ENCODE measurements around the gene DECR2. TPM values are rescaled to one million over a fixed set of nuclear protein-coding genes. Genes with fewer than 3 reads are reported as not detected.

The DECR2 gene
- total and polyA plus RNA-seq, 2 of the 13 experiments (the other 11 are each of a cell fraction or from before 2014, with no cell fraction given) = 36.3 to 44.6 TPM

DNA sequence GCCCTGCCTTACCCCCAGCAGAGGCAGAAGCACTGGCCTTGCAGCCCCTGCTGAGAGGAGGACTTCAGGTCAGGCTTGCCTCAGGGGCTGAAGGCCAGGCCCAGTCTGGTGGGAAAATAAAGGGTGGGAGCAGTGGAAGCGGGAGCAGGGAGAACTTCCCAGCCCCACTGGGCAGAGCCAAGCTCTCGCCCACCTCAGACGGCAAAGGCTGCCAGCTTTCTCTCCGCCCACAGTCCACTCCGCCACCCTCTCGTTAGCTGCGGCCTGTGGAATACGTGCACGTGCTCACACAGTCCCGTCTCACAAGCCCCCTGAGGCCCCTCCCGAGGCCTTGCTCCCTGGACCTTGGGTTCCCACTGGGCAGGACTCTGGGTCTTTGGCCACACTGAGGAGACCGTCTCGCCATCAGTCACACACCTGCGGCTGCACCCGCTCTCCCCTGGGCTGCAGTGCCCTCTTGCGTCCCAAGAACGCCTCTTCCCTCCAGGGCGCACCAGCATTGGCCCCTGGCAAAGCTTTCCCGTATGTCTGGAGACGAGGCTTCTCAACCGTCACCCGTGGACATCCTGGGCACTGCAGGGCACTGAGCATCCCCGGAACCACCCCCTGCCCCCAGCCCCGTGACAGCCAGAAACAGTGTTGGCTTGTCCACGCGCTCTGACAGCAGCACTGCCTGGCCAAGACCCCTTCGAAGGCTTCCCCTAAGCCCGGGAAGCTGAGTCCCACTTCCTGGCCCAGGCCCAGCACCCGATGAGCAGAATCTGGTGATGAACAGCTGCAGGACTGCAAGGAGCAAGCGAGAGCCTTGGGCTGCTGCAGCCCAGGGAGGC is 39.6 kb upstream of the DECR2 start (continued):
- TF ChIP-seq SP1 (IDR thresholded peaks at IDR 0.05) = no peak
- 0 out of 2 replicates have a peak, but pooled peaks have one; percentile 7 for TF ChIP-seq SP1 (CRISPR knock-in tag; IDR thresholded peaks at IDR 0.05)
- no peak; the same call in 1 of the 2 replicates for TF ChIP-seq MYPOP (CRISPR knock-in tag; IDR thresholded peaks at IDR 0.05)
- no peak for TF ChIP-seq ZNF512 (CRISPR knock-in tag; IDR thresholded peaks at IDR 0.05)
- peak; percentile 17 to 28; a peak in 1 of 4 replicates for TF ChIP-seq NR2F1 (CRISPR knock-in tag; IDR thresholded peaks at IDR 0.05)
- peak; percentile 81 for TF ChIP-seq SPEN (CRISPR knock-in tag; IDR thresholded peaks at IDR 0.05; ENCODE audit: low read depth)
- TF ChIP-seq MAFF (IDR thresholded peaks at IDR 0.05; ENCODE audit: low read depth, low read length) = no peak
- TF ChIP-seq KLF11 (CRISPR knock-in tag; IDR thresholded peaks at IDR 0.05) = peak; percentile 70
- peak; percentile 46; the same call in 1 of the 2 replicates for TF ChIP-seq ZNF558 (CRISPR knock-in tag; IDR thresholded peaks at IDR 0.05; ENCODE audit: borderline replicate concordance)
- TF ChIP-seq ZNF296 (CRISPR knock-in tag; conservative IDR thresholded peaks at IDR 0.05) = peak; percentile 93
- TF ChIP-seq ZNF772 (CRISPR knock-in tag; IDR thresholded peaks at IDR 0.05) = peak; percentile 69; the same call in 1 of the 2 replicates
- peak; percentile 83 for TF ChIP-seq DPF2 (CRISPR knock-in tag; IDR thresholded peaks at IDR 0.05; ENCODE audit: borderline replicate concordance, low read depth)
- no peak for TF ChIP-seq TRIM24 (CRISPR knock-in tag; IDR thresholded peaks at IDR 0.05)
- TF ChIP-seq E2F1 (CRISPR knock-in tag; IDR thresholded peaks at IDR 0.05) = no peak
- TF ChIP-seq ZNF556 (CRISPR knock-in tag; IDR thresholded peaks at IDR 0.05; ENCODE audit: borderline replicate concordance) = peak; percentile 83; the same call in 1 of the 2 replicates
- TF ChIP-seq, protein P1, sequence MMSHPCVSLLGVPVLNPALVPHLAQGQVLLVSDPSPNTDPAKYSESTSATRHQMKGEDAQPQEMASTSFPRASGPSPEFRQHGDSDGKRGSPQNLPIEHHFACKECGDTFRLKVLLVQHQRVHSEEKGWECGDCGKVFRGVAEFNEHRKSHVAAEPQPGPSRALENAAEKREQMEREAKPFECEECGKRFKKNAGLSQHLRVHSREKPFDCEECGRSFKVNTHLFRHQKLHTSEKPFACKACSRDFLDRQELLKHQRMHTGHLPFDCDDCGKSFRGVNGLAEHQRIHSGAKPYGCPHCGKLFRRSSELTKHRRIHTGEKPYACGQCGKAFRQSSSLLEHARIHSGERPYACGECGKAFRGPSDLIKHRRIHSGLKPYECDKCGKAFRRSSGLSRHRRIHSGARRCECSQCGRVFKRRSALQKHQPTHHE (CRISPR knock-in tag; IDR thresholded peaks at IDR 0.05; ENCODE audit: borderline replicate concordance) = 0 out of 2 replicates have a peak, but pooled peaks have one; percentile 27
- TF ChIP-seq SYNCRIP (IDR thresholded peaks at IDR 0.05; ENCODE audit: insufficient read depth, low read depth, low read length) = no peak
- no peak for TF ChIP-seq MED8 (CRISPR knock-in tag; IDR thresholded peaks at IDR 0.05; ENCODE audit: insufficient replicate concordance)
- TF ChIP-seq ATM (IDR thresholded peaks at IDR 0.05; ENCODE audit: borderline replicate concordance) = no peak
- no peak; the same call in 1 of the 2 replicates for TF ChIP-seq ZNF543 (CRISPR knock-in tag; IDR thresholded peaks at IDR 0.05)
- TF ChIP-seq, protein P2, sequence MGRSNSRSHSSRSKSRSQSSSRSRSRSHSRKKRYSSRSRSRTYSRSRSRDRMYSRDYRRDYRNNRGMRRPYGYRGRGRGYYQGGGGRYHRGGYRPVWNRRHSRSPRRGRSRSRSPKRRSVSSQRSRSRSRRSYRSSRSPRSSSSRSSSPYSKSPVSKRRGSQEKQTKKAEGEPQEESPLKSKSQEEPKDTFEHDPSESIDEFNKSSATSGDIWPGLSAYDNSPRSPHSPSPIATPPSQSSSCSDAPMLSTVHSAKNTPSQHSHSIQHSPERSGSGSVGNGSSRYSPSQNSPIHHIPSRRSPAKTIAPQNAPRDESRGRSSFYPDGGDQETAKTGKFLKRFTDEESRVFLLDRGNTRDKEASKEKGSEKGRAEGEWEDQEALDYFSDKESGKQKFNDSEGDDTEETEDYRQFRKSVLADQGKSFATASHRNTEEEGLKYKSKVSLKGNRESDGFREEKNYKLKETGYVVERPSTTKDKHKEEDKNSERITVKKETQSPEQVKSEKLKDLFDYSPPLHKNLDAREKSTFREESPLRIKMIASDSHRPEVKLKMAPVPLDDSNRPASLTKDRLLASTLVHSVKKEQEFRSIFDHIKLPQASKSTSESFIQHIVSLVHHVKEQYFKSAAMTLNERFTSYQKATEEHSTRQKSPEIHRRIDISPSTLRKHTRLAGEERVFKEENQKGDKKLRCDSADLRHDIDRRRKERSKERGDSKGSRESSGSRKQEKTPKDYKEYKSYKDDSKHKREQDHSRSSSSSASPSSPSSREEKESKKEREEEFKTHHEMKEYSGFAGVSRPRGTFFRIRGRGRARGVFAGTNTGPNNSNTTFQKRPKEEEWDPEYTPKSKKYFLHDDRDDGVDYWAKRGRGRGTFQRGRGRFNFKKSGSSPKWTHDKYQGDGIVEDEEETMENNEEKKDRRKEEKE (IDR thresholded peaks at IDR 0.05) = no peak

Data from HepG2 (cell line).